ENCODE measurements around the gene VANGL2.

VANGL2 gene

GRCh38 chr1:160420881-160421842, 20.8 kb downstream of the VANGL2 start:
- H3K36me3 ChIP-seq (ENCODE audit: insufficient read depth): no peaks in the 10 kb centered on the region
- H3K4me1 ChIP-seq (ENCODE audit: low read depth, poor library complexity, severe bottlenecking): no peaks in the 10 kb centered on the region
- H3K4me3 ChIP-seq (IDR thresholded peaks at IDR 0.05; ENCODE audit: insufficient read depth, low read depth, low read length): no peak overlapping the region
- H3K4me2 ChIP-seq: no peak overlapping the region
- H3K27me3 ChIP-seq (ENCODE audit: insufficient read depth, low read depth): peaks cover 7% of the 10 kb centered on the region; the same call in 1 of the 2 replicates
- H2AFZ ChIP-seq (ENCODE audit: low read depth): no peak overlapping the region
- H3K9ac ChIP-seq: no peak overlapping the region
- H4K20me1 ChIP-seq (ENCODE audit: insufficient read depth): no peaks in the 10 kb centered on the region
- H3K79me2 ChIP-seq (ENCODE audit: insufficient read depth, low read depth): no peaks in the 10 kb centered on the region
- H3K27ac ChIP-seq: no peak overlapping the region
- TF ChIP-seq CTCF (conservative IDR thresholded peaks at IDR 0.05; ENCODE audit: low read depth, low read length): no peak

- Histone ChIP-seq H3K4me1 (ENCODE audit: low read depth, poor library complexity, severe bottlenecking) (no peaks in the 10 kb centered on the region), H2AFZ (ENCODE audit: low read depth) (no peak overlapping the region), H3K9ac (no peak overlapping the region), H3K4me3 (IDR thresholded peaks at IDR 0.05; ENCODE audit: insufficient read depth, low read depth, low read length) (no peak overlapping the region), H3K79me2 (ENCODE audit: insufficient read depth, low read depth) (no peaks in the 10 kb centered on the region), H3K4me2 (no peak overlapping the region), H4K20me1 (ENCODE audit: insufficient read depth) (no peaks in the 10 kb centered on the region), H3K27ac (no peak overlapping the region), H3K36me3 (ENCODE audit: insufficient read depth) (no peaks in the 10 kb centered on the region), H3K27me3 (ENCODE audit: insufficient read depth, low read depth) (peaks cover 5% of the 10 kb centered on the region; the same call in 1 of the 2 replicates)
- TF ChIP-seq CTCF (conservative IDR thresholded peaks at IDR 0.05; ENCODE audit: low read depth, low read length): no peak
Observed at GRCh38 chr1:160421881-160422280, 21.5 kb downstream of the VANGL2 start.

- no peaks in the 10 kb centered on the region for H4K20me1 ChIP-seq (ENCODE audit: insufficient read depth)
- H3K27ac ChIP-seq: no peak overlapping the region
- H3K79me2 ChIP-seq (ENCODE audit: insufficient read depth, low read depth): no peaks in the 10 kb centered on the region
- H3K4me2 ChIP-seq: no peak overlapping the region
- no peak overlapping the region for H3K9ac ChIP-seq
- H3K4me1 ChIP-seq (ENCODE audit: low read depth, poor library complexity, severe bottlenecking): peaks cover 13% of the 10 kb centered on the region
- no peaks in the 10 kb centered on the region for H3K36me3 ChIP-seq (ENCODE audit: insufficient read depth)
- no peak overlapping the region for H3K4me3 ChIP-seq (IDR thresholded peaks at IDR 0.05; ENCODE audit: insufficient read depth, low read depth, low read length)
- no peak overlapping the region for H2AFZ ChIP-seq (ENCODE audit: low read depth)
- no peaks in the 10 kb centered on the region for H3K27me3 ChIP-seq (ENCODE audit: insufficient read depth, low read depth)
- TF ChIP-seq CTCF (conservative IDR thresholded peaks at IDR 0.05; ENCODE audit: low read depth, low read length): no peak
Observed at GRCh38 chr1:160423966-160424365, 23.6 kb downstream of the VANGL2 start.

GRCh38 chr1:160425847-160426246, 25.5 kb downstream of the VANGL2 start:
- Histone ChIP-seq H3K9ac (no peak overlapping the region), H3K4me1 (ENCODE audit: low read depth, poor library complexity, severe bottlenecking) (peaks cover 32% of the 10 kb centered on the region), H3K4me2 (no peak overlapping the region), H3K27ac (no peak overlapping the region), H3K27me3 (ENCODE audit: insufficient read depth, low read depth) (no peaks in the 10 kb centered on the region), H3K79me2 (ENCODE audit: insufficient read depth, low read depth) (no peaks in the 10 kb centered on the region), H3K36me3 (ENCODE audit: insufficient read depth) (no peaks in the 10 kb centered on the region), H4K20me1 (ENCODE audit: insufficient read depth) (no peaks in the 10 kb centered on the region), H3K4me3 (IDR thresholded peaks at IDR 0.05; ENCODE audit: insufficient read depth, low read depth, low read length) (no peak overlapping the region), H2AFZ (ENCODE audit: low read depth) (no peak overlapping the region)
- TF ChIP-seq CTCF (conservative IDR thresholded peaks at IDR 0.05; ENCODE audit: low read depth, low read length): no peak

All from KMS-11 (cell line).